K562 (cell line): ENCODE measurements around the gene SNTG2. TPM values are rescaled to one million over a fixed set of nuclear protein-coding genes. Genes with fewer than 3 reads are reported as not detected.

Experiments used
- ATAC-seq: fragments of 200-7000 bp; cut with Tn5 transposase; 3 replicates; pipeline ENCODE4 v1.9.1; 2020; ENCODE audit warnings: moderate library complexity
- BruUV-seq: library from RNA; stranded (reverse); fragments of 400-500 nt; replicated peaks from 2 replicates; lab custom pipeline; 2021; lab: Mats Ljungman, UMichigan
- CTCF ChIA-PET: fragments of 300-600 bp; formaldehyde crosslinking; extraction: SDS; loops from one replicate; lab custom pipeline; 2021; ENCODE audit warnings: low intra/inter-chr PET ratio; lab: Yijun Ruan, JAX
- POLR2A ChIA-PET: fragments of 300-600, 350-650 bp; sonication (Branson Sonifier 250); formaldehyde crosslinking; extraction: SDS; loops from one replicate; lab custom pipeline; 2021; ENCODE audit warnings: antibody characterized with exemption, inconsistent platforms; lab: Yijun Ruan, JAX
- DNase-seq, 4 experiments: peaks; one replicate each; pipeline versions ENCODE4 v3.0.0 to v3.0.0-alpha.2; 2011 to 2018; ENCODE audit warnings: low spot score in 3 of 4, mixed read lengths in 3 of 4; ENCODE audit errors: extremely low read depth in 1 of 4
- FAIRE-seq: peaks from 2 replicates; lab custom pipeline; 2011; peaks lifted over from hg19 to GRCh38; lab: Jason Lieb, UNC
- H2AFZ ChIP-seq: 2 replicates; pipeline ENCODE4 v1.6.0; 2011; ENCODE audit warnings: low read depth, low read length, control low read depth, inconsistent platforms
- H3K27ac ChIP-seq: fragments of 200-600 bp; 3 replicates; pipeline ENCODE4 v1.8.0; 2011; ENCODE audit warnings: low read depth, mild to moderate bottlenecking, control low read depth, inconsistent platforms, low read length, moderate library complexity, mixed read lengths; ENCODE audit errors: extremely low read depth
- H3K27me3 ChIP-seq, 2 experiments: fragments of 300-600 bp in 1 of 2; 2 replicates in 1 of 2; 3 replicates in 1 of 2; pipeline versions ENCODE4 v1.6.0 to v1.8.0; 2011; ENCODE audit warnings: inconsistent platforms in 2 of 2, low read length in 2 of 2, mild to moderate bottlenecking in 1 of 2, mixed read lengths in 1 of 2, moderate library complexity in 1 of 2; ENCODE audit not compliant: control insufficient read depth in 2 of 2, insufficient read depth in 2 of 2
- H3K36me3 ChIP-seq: fragments of 300-600 bp; 3 replicates; pipeline ENCODE4 v1.8.0; 2011; ENCODE audit warnings: mild to moderate bottlenecking, low read length, inconsistent platforms; ENCODE audit not compliant: control insufficient read depth, insufficient read depth
- H3K4me1 ChIP-seq, 2 experiments: fragments of 200-600 bp in 1 of 2; replicated peaks in 1 of 2; 2 replicates in 1 of 2; 3 replicates in 1 of 2; pipeline versions ENCODE4 v1.5.1 to v1.8.0; 2011; ENCODE audit warnings: inconsistent platforms in 2 of 2, low read length in 2 of 2, mild to moderate bottlenecking in 1 of 2, mixed read lengths in 1 of 2, moderate library complexity in 1 of 2; ENCODE audit not compliant: control insufficient read depth in 2 of 2, insufficient read depth in 2 of 2
- H3K4me2 ChIP-seq: 2 replicates; pipeline ENCODE4 v1.6.1; 2011; ENCODE audit warnings: low read length, control low read depth, inconsistent platforms, mixed read lengths; ENCODE audit not compliant: insufficient read depth
- H3K4me3 ChIP-seq: fragments of 200-600 bp; sonication (generic), shearing (Covaris generic); 2 replicates; pipeline ENCODE4 v1.5.1; 2016; ENCODE audit warnings: control low read depth, inconsistent platforms
- H3K79me2 ChIP-seq: fragments of 200-600 bp; 3 replicates; pipeline ENCODE4 v1.8.0; 2011; ENCODE audit warnings: low read length, inconsistent platforms; ENCODE audit not compliant: control insufficient read depth, insufficient read depth
- H3K9ac ChIP-seq, 2 experiments: 2 replicates each; pipeline versions ENCODE4 v1.6.0 to v1.6.1; 2011; ENCODE audit warnings: low read depth in 2 of 2, low read length in 2 of 2, control low read depth in 1 of 2, inconsistent platforms in 1 of 2, mild to moderate bottlenecking in 1 of 2, mixed read lengths in 1 of 2; ENCODE audit not compliant: insufficient read depth in 1 of 2
- H3K9me1 ChIP-seq: one replicate; pipeline ENCODE4 v1.6.0; 2011; ENCODE audit warnings: inconsistent platforms, mild to moderate bottlenecking, low read length, moderate library complexity; ENCODE audit not compliant: control insufficient read depth, insufficient read depth
- H3K9me3 ChIP-seq: replicated peaks from 2 replicates; pipeline ENCODE4 v1.5.1; 2011; ENCODE audit warnings: low read depth, low read length, inconsistent platforms; ENCODE audit not compliant: control insufficient read depth, insufficient read depth
- H4K20me1 ChIP-seq: replicated peaks from 2 replicates; pipeline ENCODE4 v1.6.1; 2011; ENCODE audit warnings: low read length, inconsistent platforms, mixed read lengths; ENCODE audit not compliant: control insufficient read depth, insufficient read depth
- CC2D1A ChIP-seq: fragments of 450-650 bp; IDR thresholded peaks from 2 replicates; pipeline ENCODE4 v1.6.1; 2017; ENCODE audit warnings: mild to moderate bottlenecking
- CEBPG ChIP-seq, 3 experiments: fragments of 200-800 bp in 1 of 3; sonication (Bioruptor generic) in 1 of 3; sonication (generic) in 1 of 3; formaldehyde crosslinking in 1 of 3; IDR thresholded peaks in 2 of 3; conservative IDR thresholded peaks in 1 of 3; 2 replicates each; pipeline versions ENCODE4 v1.6.1 to v1.8.0; 2016 to 2022; ENCODE audit warnings: missing compliant biosample characterization in 2 of 3, missing genetic modification characterization in 2 of 3, mild to moderate bottlenecking in 1 of 3, missing genetic modification reagents in 1 of 3
- FOXK1 ChIP-seq: sonication (generic); formaldehyde crosslinking; IDR thresholded peaks from 2 replicates; pipeline ENCODE4 v1.8.0; 2022; ENCODE audit warnings: missing genetic modification reagents, mild to moderate bottlenecking, borderline replicate concordance
- JUND ChIP-seq, 2 experiments: IDR thresholded peaks; 2 replicates in 1 of 2; 3 replicates in 1 of 2; pipeline ENCODE4 v1.6.1; 2011; ENCODE audit warnings: borderline replicate concordance in 2 of 2, low read depth in 2 of 2, low read length in 2 of 2, improper control_type of control experiment in 1 of 2, missing biosample characterization in 1 of 2, missing genetic modification characterization in 1 of 2, missing genetic modification reagents in 1 of 2
- LARP7 ChIP-seq: fragments of 450-650 bp; IDR thresholded peaks from 2 replicates; pipeline ENCODE4 v1.6.1; 2016
- PML ChIP-seq: IDR thresholded peaks from 2 replicates; pipeline ENCODE4 v1.6.1; 2012; ENCODE audit warnings: low read length, inconsistent platforms
- POLR2H ChIP-seq: IDR thresholded peaks from 2 replicates; pipeline ENCODE4 v1.6.1; 2016; ENCODE audit warnings: missing genetic modification characterization, low read depth, mild to moderate bottlenecking, control low read depth, missing compliant biosample characterization, moderate library complexity
- RBM22 ChIP-seq: fragments of 200-400 bp; formaldehyde crosslinking; IDR thresholded peaks from 2 replicates; pipeline ENCODE4 v1.6.1; 2018; ENCODE audit warnings: low read length, low read depth; ENCODE audit not compliant: poor library complexity, severe bottlenecking
- TAF7 ChIP-seq: fragments of 450-650 bp; IDR thresholded peaks from 2 replicates; pipeline ENCODE4 v1.6.1; 2016; ENCODE audit warnings: missing genetic modification characterization, missing compliant biosample characterization
- ZNF75A ChIP-seq: fragments of 450-650 bp; formaldehyde crosslinking; IDR thresholded peaks from 2 replicates; pipeline ENCODE4 v1.4.0; 2020; ENCODE audit warnings: mild to moderate bottlenecking
- WGBS: fragments of 100-300 bp; shearing (Covaris generic); methylation state at CpG from one replicate; pipeline ENCODE4 v1.1.6; 2016; ENCODE audit warnings: low coverage, mixed read lengths; ENCODE audit not compliant: insufficient coverage; ENCODE audit errors: missing lambda C conversion rate; 5-methylcytosine and 5-hydroxymethylcytosine counted together
- in situ Hi-C: fragments of 300-500 bp; cut with MboI; formaldehyde crosslinking; loops from 4 replicates; pipeline ENCODE4 v1.15.0; 2018; ENCODE audit warnings: inconsistent platforms, mixed read lengths
- intact Hi-C: fragments of 100-400 bp; cut with micrococcal nuclease; formaldehyde crosslinking; loops from 2 replicates; pipeline ENCODE4 v1.14.2; 2022
- polyA plus RNA-seq, 8 experiments: library from polyadenylated mRNA; depleted of rRNA in 4 of 8; stranded (reverse) in 5 of 8; unstranded in 3 of 8; fragments of >200 nt; fragmentation: Nextera tagmentation in 2 of 8; fragmentation: Illumina TruSeq in 1 of 8; extraction: Ambion mirVana in 2 of 8; extraction: Trizol in 1 of 8; gene quantifications; 2 replicates each; pipeline versions ENCODE4 v1.2.1 to v1.2.3, GENCODE V29; 2011 to 2014; ENCODE audit warnings: inconsistent platforms in 1 of 8, missing spikeins in 1 of 8
- total RNA-seq, 7 experiments: library from RNA; depleted of rRNA in 6 of 7; stranded (reverse); fragments of >200 nt in 6 of 7; fragmentation: Illumina TruSeq in 2 of 7; extraction: Trizol in 2 of 7; gene quantifications; 2 replicates each; pipeline versions ENCODE4 v1.2.1 to v1.2.3, GENCODE V29; 2011 to 2021; ENCODE audit warnings: low replicate concordance in 1 of 7
- TF ChIP-seq, protein P1 (sequence below): fragments of 200-800 bp; sonication (Bioruptor generic); IDR thresholded peaks from 2 replicates; pipeline ENCODE4 v1.6.1; 2016; ENCODE audit warnings: missing genetic modification characterization, missing compliant biosample characterization
- TF ChIP-seq, protein P2 (sequence below), 2 experiments: fragments of 450-650 bp; IDR thresholded peaks; 2 replicates each; pipeline ENCODE4 v1.6.1; 2018; ENCODE audit warnings: mild to moderate bottlenecking in 2 of 2, low read depth in 1 of 2; ENCODE audit not compliant: partially characterized antibody in 2 of 2

SNTG2 gene
- total and polyA plus RNA-seq, 9 of the 15 experiments (the other 6 are each of a cell fraction or from before 2014, with no cell fraction given), result not detected

DNA sequence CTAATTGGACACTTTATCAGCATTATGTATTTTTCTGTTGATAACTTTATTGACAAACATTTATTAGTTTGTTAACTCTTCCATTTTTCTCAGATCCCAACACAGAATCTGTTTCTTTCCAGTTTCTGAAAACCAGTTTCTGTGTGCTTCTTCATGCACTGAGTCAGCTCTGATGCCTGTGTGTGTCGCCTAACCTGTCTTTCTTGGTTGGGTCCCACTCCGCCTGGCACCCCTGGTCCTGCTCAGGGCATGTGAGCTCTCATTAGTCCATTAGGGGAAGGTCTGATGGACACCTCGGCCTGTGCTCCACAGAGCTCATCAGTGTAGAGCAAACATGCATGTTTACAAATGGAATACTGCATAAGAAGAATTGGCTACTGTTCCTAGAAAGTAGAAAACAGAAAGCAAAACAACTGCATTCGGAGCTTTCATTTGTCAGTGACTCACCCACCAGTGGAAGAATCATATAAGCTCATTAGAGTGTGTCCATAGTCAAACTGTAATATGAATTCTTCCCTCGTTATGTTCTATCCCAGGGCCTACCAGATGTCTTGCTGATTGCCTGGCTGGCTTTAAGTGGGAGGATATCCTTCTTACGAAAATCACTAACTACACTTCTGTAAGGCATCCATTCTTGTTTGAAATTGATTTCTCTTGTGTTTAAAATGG, 137.7 kb downstream of the SNTG2 start:
- intact Hi-C loops, result no loop called here
- TF ChIP-seq, protein P1, sequence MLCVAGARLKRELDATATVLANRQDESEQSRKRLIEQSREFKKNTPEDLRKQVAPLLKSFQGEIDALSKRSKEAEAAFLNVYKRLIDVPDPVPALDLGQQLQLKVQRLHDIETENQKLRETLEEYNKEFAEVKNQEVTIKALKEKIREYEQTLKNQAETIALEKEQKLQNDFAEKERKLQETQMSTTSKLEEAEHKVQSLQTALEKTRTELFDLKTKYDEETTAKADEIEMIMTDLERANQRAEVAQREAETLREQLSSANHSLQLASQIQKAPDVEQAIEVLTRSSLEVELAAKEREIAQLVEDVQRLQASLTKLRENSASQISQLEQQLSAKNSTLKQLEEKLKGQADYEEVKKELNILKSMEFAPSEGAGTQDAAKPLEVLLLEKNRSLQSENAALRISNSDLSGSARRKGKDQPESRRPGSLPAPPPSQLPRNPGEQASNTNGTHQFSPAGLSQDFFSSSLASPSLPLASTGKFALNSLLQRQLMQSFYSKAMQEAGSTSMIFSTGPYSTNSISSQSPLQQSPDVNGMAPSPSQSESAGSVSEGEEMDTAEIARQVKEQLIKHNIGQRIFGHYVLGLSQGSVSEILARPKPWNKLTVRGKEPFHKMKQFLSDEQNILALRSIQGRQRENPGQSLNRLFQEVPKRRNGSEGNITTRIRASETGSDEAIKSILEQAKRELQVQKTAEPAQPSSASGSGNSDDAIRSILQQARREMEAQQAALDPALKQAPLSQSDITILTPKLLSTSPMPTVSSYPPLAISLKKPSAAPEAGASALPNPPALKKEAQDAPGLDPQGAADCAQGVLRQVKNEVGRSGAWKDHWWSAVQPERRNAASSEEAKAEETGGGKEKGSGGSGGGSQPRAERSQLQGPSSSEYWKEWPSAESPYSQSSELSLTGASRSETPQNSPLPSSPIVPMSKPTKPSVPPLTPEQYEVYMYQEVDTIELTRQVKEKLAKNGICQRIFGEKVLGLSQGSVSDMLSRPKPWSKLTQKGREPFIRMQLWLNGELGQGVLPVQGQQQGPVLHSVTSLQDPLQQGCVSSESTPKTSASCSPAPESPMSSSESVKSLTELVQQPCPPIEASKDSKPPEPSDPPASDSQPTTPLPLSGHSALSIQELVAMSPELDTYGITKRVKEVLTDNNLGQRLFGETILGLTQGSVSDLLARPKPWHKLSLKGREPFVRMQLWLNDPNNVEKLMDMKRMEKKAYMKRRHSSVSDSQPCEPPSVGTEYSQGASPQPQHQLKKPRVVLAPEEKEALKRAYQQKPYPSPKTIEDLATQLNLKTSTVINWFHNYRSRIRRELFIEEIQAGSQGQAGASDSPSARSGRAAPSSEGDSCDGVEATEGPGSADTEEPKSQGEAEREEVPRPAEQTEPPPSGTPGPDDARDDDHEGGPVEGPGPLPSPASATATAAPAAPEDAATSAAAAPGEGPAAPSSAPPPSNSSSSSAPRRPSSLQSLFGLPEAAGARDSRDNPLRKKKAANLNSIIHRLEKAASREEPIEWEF (CRISPR knock-in tag), result no peak
- TF ChIP-seq PML, result no peak
- TF ChIP-seq, protein P2, sequence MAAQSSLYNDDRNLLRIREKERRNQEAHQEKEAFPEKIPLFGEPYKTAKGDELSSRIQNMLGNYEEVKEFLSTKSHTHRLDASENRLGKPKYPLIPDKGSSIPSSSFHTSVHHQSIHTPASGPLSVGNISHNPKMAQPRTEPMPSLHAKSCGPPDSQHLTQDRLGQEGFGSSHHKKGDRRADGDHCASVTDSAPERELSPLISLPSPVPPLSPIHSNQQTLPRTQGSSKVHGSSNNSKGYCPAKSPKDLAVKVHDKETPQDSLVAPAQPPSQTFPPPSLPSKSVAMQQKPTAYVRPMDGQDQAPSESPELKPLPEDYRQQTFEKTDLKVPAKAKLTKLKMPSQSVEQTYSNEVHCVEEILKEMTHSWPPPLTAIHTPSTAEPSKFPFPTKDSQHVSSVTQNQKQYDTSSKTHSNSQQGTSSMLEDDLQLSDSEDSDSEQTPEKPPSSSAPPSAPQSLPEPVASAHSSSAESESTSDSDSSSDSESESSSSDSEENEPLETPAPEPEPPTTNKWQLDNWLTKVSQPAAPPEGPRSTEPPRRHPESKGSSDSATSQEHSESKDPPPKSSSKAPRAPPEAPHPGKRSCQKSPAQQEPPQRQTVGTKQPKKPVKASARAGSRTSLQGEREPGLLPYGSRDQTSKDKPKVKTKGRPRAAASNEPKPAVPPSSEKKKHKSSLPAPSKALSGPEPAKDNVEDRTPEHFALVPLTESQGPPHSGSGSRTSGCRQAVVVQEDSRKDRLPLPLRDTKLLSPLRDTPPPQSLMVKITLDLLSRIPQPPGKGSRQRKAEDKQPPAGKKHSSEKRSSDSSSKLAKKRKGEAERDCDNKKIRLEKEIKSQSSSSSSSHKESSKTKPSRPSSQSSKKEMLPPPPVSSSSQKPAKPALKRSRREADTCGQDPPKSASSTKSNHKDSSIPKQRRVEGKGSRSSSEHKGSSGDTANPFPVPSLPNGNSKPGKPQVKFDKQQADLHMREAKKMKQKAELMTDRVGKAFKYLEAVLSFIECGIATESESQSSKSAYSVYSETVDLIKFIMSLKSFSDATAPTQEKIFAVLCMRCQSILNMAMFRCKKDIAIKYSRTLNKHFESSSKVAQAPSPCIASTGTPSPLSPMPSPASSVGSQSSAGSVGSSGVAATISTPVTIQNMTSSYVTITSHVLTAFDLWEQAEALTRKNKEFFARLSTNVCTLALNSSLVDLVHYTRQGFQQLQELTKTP (IDR thresholded peaks at IDR 0.05; ENCODE audit: low read depth in 1 of 2, partially characterized antibody in 2 of 2), result no peak
- TF ChIP-seq TAF7, result no peak
- no peak for TF ChIP-seq ZNF75A (CRISPR knock-in tag)
- TF ChIP-seq POLR2H (tag), result no peak
- TF ChIP-seq CEBPG (CRISPR knock-in tag; IDR thresholded peaks at IDR 0.05), result no peak
- TF ChIP-seq CEBPG (tag; conservative IDR thresholded peaks at IDR 0.05 in 1 of 2, IDR thresholded peaks at IDR 0.05 in 1 of 2), result no peak
- no peak for TF ChIP-seq CC2D1A
- no peak for TF ChIP-seq LARP7
- no peak for TF ChIP-seq JUND (IDR thresholded peaks at IDR 0.05; ENCODE audit: borderline replicate concordance, low read depth, low read length)
- no peak for TF ChIP-seq JUND (tag; IDR thresholded peaks at IDR 0.05; ENCODE audit: borderline replicate concordance, low read depth, low read length)
- no peak for TF ChIP-seq RBM22
- TF ChIP-seq FOXK1 (CRISPR knock-in tag), result no peak

More for the DNA sequence above, 137.7 kb downstream of the SNTG2 start:
- no peak overlapping the region for H3K27ac ChIP-seq
- H4K20me1 ChIP-seq, result no peaks in the 10 kb centered on the region
- no peaks in the 10 kb centered on the region for H3K79me2 ChIP-seq
- no peaks in the 10 kb centered on the region for H3K9me3 ChIP-seq
- H3K36me3 ChIP-seq, result no peaks in the 10 kb centered on the region
- H3K4me1 ChIP-seq, result no peaks in the 10 kb centered on the region
- no peak overlapping the region for H2AFZ ChIP-seq
- POLR2A ChIA-PET, result interaction anchor here (1.4 kb wide), 1 partner anchor 10 kb away, joined by 4 read pairs; no protein-coding TSS in a partner anchor
- FAIRE-seq (no peak), ATAC-seq (no peak), DNase-seq (no peak)
- no peak overlapping the region for H3K4me2 ChIP-seq
- in situ Hi-C loops, result no loop called here
- H3K9me1 ChIP-seq, result no peaks in the 10 kb centered on the region
- WGBS, result 0% methylated on average over 6 of the region's 6 CpGs
- no peak overlapping the region for H3K4me3 ChIP-seq
- CTCF ChIA-PET, result no interaction called here
- H3K9ac ChIP-seq, result no peak overlapping the region
- BruUV-seq, result no TSS peak
- peaks cover 0 to 24% of the 10 kb centered on the region in 2 experiments; a peak in 3 of 5 replicates for H3K27me3 ChIP-seq
